ENCODE measurements around the gene ZFAND4. TPM values are rescaled to one million over a fixed set of nuclear protein-coding genes. Genes with fewer than 3 reads are reported as not detected.

The ZFAND4 gene
- total and polyA plus RNA-seq, 2 donors (not counting 3 experiments of a cell fraction or from before 2014, with no cell fraction given) = 1.5 to 7.8 TPM

DNA sequence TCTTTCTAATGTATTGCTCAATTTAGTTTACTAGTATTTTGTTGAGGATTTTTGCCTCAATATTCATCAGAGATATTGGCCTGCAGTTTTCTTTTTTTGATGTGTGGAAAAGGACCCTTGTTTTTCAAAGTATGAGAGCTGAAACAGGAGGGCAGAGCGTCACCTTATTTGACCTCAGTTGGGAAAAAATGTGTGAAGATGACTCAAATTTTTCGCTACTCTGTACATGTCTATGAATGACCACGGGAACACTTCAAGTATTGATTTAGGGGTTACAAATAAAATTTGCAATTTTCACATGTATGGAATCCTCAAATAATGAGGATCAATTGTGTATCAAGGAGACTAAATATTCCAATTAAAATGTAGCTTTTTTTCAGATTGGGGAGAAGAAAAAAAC lies 103.1 kb downstream of the ZFAND4 start:
- CTCF ChIA-PET = no interaction called here
- TF ChIP-seq POLR2A (IDR thresholded peaks at IDR 0.05; ENCODE audit: low read depth, low read length) = no peak
- TF ChIP-seq JUN (IDR thresholded peaks at IDR 0.05; ENCODE audit: borderline replicate concordance, insufficient read depth, insufficient read length, low read depth) = no peak
- no peak for TF ChIP-seq FOS (IDR thresholded peaks at IDR 0.05; ENCODE audit: borderline replicate concordance, insufficient read depth, low read length)
- TF ChIP-seq, protein P1, sequence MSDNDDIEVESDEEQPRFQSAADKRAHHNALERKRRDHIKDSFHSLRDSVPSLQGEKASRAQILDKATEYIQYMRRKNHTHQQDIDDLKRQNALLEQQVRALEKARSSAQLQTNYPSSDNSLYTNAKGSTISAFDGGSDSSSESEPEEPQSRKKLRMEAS (IDR thresholded peaks at IDR 0.05; ENCODE audit: insufficient read depth, insufficient read length) = no peak
- no peak for TF ChIP-seq MYC (IDR thresholded peaks at IDR 0.05; ENCODE audit: low read depth, low read length)
- no peak for TF ChIP-seq POLR2AphosphoS5 (IDR thresholded peaks at IDR 0.05; ENCODE audit: insufficient read depth, low read depth, low read length)
- TF ChIP-seq GATA2 (IDR thresholded peaks at IDR 0.05; ENCODE audit: insufficient read depth, insufficient read length, low read depth, low read length) = no peak
- TF ChIP-seq, protein P2, sequence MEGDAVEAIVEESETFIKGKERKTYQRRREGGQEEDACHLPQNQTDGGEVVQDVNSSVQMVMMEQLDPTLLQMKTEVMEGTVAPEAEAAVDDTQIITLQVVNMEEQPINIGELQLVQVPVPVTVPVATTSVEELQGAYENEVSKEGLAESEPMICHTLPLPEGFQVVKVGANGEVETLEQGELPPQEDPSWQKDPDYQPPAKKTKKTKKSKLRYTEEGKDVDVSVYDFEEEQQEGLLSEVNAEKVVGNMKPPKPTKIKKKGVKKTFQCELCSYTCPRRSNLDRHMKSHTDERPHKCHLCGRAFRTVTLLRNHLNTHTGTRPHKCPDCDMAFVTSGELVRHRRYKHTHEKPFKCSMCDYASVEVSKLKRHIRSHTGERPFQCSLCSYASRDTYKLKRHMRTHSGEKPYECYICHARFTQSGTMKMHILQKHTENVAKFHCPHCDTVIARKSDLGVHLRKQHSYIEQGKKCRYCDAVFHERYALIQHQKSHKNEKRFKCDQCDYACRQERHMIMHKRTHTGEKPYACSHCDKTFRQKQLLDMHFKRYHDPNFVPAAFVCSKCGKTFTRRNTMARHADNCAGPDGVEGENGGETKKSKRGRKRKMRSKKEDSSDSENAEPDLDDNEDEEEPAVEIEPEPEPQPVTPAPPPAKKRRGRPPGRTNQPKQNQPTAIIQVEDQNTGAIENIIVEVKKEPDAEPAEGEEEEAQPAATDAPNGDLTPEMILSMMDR (IDR thresholded peaks at IDR 0.05; ENCODE audit: extremely low read depth in 1 of 2, insufficient read depth in 1 of 2, low read depth in 1 of 2, low read length in 2 of 2) = no peak
- TF ChIP-seq EZH2 (IDR thresholded peaks at IDR 0.05; ENCODE audit: borderline replicate concordance, low read depth, low read length, severe bottlenecking) = no peak
- dilution Hi-C loops (cut with MboI; ENCODE audit: extremely low pct_ligation_motif_present, low sequenced_read_pairs) = no loop called here
- Histone ChIP-seq H4K20me1 (replicated peaks; ENCODE audit: control insufficient read depth, extremely low read depth, insufficient read depth, low read length) (no peaks in the 10 kb centered on the region), H3K4me3 (replicated peaks in 1 of 3; ENCODE audit: insufficient read depth in 1 of 3, low read depth in 1 of 3, low read length in 3 of 3) (no peak overlapping the region), H3K4me2 (ENCODE audit: insufficient read depth, low read length) (no peak overlapping the region), H3K9me3 (replicated peaks; ENCODE audit: control insufficient read depth, insufficient read depth, low read length) (no peaks in the 10 kb centered on the region), H3K27ac (ENCODE audit: insufficient read depth, low read depth, low read length) (no peak overlapping the region), H2AFZ (ENCODE audit: low read depth, low read length) (no peak overlapping the region), H3K9me1 (replicated peaks; ENCODE audit: control insufficient read depth, extremely low read depth, insufficient read depth, low read length) (no peaks in the 10 kb centered on the region), H3K36me3 (ENCODE audit: control insufficient read depth in 2 of 2, extremely low read depth in 1 of 2, insufficient read depth in 2 of 2, low read length in 2 of 2) (no peaks in the 10 kb centered on the region), H3K9ac (replicated peaks; ENCODE audit: extremely low read depth, insufficient read depth, low read length) (no peak overlapping the region), H3K4me1 (ENCODE audit: control insufficient read depth, extremely low read depth, insufficient read depth, low read length) (no peaks in the 10 kb centered on the region), H3K27me3 (ENCODE audit: control insufficient read depth in 2 of 2, insufficient read depth in 2 of 2, low read length in 2 of 2) (no peaks in the 10 kb centered on the region), H3K79me2 (ENCODE audit: control insufficient read depth, insufficient read depth, low read length) (no peaks in the 10 kb centered on the region)
- no TSS peak for BruUV-seq (replicated peaks)
- FAIRE-seq (no peak), DNase-seq (ENCODE audit: low read depth, low spot score) (no peak)
- POLR2A ChIA-PET = no interaction called here
- intact Hi-C loops (cut with micrococcal nuclease) = no loop called here
